Stimulated activated CD4-positive, alpha-beta T cell treated with anti-CD3 and anti-CD28 coated beads, Interleukin-12 subunit alpha, Interleukin-12 subunit beta, amount 100 ng/mL, for 24 hours (primary cell): ENCODE measurements around the gene RAB40B.

Source experiments
- DNase-seq, 2 experiments: peaks; one replicate each; pipeline ENCODE4 v3.0.0-alpha.2; 2020; ENCODE audit warnings: low read depth in 2 of 2

The RAB40B gene

DNA sequence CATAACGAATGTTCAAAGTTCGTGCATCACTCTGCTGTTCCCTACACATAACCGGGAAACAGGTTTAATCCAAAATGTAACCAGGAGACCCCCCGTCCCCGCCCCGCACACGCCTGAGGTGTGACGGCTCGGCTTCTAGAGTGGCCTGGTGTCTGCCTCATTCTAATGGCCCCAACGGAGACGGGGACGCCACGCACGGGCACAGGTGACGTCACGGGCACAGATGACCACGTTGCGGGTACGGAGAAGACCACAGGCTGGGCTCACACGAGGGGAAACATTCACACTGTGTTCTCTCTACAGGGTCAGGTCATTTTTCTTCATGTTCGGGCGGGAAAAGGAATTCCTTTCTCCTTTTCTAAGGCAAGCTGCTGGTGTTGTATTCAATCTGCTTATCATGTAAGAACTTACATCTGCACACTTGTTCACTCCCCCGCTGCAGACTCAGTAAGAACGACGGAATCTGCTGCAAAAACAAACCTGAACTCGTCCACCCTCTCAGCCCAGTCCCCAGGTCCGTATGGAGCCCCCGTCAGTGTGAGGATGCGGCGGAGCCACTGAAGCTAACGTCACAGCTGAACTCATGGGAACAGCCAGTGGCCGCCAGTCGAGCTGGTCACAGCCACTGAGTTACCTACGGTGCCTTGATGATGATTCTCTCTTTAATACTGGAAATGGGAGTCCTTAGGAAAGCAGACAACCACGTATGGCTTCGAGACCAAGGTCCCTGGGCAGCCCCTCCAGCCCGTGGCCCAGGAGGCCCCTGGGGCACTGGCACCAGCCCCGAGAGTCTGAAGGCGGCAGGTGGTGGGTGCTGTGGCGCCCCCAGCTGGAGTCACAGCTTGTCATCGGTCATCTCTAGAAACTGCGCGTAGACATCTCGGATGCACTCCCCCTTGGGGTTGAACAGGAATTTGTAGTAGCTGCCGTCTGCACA lies 83.1 kb downstream of the RAB40B start:
- no peak for DNase-seq

DNA sequence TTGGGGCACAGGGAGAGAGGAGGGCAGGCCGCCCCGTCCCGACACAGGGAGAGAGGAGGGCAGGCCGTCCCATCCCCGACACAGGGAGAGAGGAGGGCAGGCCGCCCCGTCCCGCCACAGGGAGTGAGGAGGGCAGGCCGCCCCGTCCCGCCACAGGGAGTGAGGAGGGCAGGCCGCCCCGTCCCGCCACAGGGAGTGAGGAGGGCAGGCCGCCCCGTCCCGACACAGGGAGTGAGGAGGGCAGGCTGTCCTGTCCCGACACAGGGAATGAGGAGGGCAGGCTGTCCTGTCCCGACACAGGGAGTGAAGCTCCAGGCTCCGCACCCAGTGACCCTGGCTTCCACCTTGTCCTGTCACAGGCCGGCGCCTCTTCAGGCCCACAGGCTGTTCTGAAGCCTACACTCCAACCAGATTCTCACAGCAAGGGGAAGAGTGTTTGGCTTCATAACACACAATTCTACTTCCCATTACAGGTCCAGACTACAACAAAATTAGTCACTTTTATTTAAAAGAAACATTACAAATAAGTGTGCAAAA lies 84.3 kb downstream of the RAB40B start:
- DNase-seq = no peak

DNA sequence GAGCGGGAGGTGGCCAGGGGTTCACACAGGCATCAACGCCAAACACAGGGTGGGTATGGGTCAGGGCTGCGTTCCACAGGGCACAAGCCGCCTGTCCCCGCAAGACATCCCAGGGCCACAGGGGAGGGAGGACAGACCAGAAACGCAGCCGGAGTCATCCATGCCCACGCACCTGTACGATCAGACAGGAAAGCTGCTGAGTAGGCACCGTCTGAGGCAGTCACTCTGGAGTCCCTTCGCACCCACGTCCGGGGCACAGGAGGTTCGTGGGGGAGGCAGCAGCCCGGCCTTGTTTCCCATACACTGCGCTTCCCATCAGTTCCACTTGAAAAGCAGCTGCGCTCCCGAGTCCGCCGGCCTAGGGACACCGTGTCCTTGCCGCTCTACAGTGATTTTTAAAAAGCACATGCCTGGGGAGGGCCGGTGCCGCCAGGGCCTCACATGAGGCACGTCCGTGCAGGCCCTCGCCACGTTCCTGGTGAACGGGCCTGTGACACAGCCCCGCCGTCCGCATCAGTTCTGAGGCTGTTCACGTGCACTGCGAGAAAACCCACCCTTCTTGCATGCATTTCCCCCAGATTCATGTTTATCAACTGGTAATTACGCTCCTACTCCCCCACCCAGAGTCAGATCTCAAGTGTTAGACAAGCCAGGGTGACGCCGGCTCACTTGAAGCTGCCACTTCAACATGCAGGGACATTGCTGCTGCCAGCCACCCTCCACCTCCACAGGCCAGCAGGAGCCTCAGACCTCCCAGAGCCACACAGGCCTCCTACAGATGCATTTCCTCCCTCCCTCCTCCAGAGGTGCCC lies 85.0 kb downstream of the RAB40B start:
- no peak for DNase-seq

DNA sequence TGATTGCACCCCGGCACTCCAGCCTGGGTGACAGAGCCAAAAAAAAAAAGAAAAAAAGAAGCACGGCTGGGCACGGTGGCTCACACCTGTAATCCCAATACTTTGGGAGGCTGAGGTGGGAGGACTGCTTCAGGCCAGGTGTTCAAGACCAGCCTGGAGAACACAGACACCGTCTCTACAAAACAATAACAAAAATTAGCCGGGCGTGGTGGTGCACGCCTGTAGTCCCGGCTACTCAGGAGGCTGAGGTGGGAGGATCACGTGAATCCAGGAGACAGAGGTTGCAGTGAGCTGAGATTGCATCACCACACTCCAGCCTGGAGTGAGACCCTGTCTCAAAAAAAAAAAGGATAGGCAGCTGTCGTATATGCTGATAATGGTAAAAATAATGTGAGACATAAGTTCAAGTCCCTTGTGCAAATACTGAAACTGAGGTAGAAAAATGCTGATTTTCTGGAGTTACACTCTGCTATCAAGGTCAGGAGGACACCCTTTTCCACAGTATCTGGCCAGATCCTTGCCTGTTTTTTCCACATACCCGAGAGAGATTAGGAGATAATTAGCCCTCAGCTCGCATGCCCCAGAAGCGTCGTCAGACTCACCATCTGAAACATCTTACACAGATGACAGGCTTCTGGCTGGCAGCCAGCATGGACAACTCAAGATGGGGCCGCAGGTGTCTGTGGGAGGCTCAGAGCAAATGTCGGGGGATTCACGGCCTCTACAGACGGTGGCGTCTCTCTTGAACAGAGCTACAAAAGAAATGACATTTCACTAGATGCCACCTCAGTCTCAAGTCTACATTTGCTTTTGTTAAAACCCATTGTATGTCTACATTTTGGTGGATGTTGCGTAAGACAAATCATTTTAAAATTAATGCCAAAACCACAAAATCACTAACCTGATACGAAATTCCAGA lies 87.1 kb downstream of the RAB40B start:
- DNase-seq = no peak

DNA sequence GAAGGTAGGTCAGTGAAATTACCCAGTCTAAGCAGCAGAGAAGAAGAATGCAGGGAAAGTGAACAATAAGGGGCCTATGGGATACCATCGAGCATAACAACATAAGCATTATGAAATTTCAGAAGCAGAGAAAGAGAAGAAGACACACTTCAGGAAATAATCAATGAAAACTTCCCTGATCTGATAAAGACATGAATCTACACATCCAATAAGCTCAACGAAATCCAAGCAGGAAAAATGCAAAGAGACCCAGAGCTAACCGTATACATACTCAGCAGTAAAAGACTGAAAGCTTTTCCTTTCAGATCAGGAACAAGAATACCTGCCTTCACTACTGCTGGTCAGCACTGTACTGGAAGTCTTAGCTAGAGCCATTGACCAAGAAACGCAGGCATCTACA lies 88.8 kb downstream of the RAB40B start:
- no peak for DNase-seq

DNA sequence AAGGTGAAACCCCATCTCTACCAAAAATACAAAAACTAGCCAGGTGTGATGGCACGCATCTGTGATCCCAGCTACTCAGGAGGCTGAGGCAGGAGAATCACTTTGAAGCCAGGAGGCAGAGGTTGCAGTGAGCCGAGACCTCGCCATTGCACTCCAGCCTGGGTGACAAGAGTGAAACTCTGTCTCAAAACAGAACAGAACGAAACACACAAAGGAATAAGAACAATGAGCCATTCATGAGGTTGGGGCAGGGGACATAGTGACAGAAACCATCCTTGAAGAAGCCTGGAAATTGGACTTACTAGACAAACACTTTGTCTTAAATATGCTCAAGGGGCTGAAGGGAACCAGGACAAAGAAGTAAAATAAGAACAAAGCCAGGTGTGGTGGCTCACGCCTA lies 89.7 kb downstream of the RAB40B start:
- DNase-seq = no peak

DNA sequence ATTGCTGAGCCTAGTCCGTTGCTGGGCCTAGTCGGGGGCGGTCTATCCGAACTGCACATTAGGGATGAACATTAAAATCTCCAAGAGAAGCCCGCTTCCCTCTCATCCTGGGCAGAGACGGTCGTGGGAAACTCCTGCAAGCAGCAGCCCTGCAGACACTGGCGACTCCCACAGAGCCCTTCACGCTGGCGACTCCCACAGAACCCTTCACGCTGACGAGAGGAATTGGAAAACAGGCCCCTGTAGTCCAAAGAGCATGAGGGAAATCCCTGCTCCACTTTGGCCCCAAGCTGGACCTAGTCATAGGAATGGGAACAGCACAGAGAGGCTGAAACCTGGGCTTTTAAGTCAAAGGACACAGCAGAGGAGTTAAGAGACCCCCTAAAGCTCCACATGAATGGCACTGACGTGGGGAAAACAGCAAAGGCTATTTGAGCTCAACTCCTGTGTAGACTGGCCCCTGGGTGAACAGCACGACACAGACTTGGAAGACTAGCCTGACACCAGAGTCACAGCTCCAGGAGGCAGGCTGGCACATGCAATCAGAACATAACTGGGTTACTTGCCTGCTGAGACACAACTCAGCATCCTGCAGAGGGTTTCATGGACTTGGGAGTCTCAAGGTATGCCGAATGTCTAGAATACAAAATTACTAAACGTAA lies 92.4 kb downstream of the RAB40B start:
- no peak for DNase-seq
